Gastroesophageal sphincter (tissue), 4 donors: Measurements from ENCODE around the gene LDLRAD3. TPM values are rescaled to one million over a fixed set of nuclear protein-coding genes. Genes with fewer than 3 reads are reported as not detected.

Source experiments
- ATAC-seq: fragments of 150-250 bp; one replicate; pipeline ENCODE4 v1.9.1; 2016; ENCODE audit warnings: mild to moderate bottlenecking, moderate library complexity
- H3K27ac ChIP-seq, 4 donors: fragments of 200-600 bp; sonication (generic) in 3 of 4; 1 replicate in 3 of 4; 2 replicates in 1 of 4; pipeline ENCODE4 v1.5.1; 2016 to 2019
- H3K27me3 ChIP-seq: fragments of 200-600 bp; sonication (generic); one replicate; pipeline ENCODE4 v1.5.1; 2019
- H3K36me3 ChIP-seq, 2 donors: fragments of 200-600 bp; sonication (generic); one replicate each; pipeline ENCODE4 v1.5.1; 2019; ENCODE audit warnings: control low read depth in 1 of 2
- H3K4me1 ChIP-seq, 3 donors: fragments of 200-600 bp; sonication (generic); 1 replicate in 2 of 3; 2 replicates in 1 of 3; pipeline ENCODE4 v1.5.1; 2016 to 2019; ENCODE audit warnings: control low read depth in 2 of 3
- H3K4me3 ChIP-seq, 2 donors: fragments of 200-600 bp; sonication (generic); one replicate each; pipeline ENCODE4 v1.5.1; 2019; ENCODE audit warnings: mild to moderate bottlenecking in 1 of 2, moderate library complexity in 1 of 2
- H3K9me3 ChIP-seq, 3 donors: fragments of 200-600 bp; sonication (generic); one replicate each; pipeline ENCODE4 v1.5.1; 2017 to 2019; ENCODE audit warnings: control low read depth in 2 of 3
- EP300 ChIP-seq: sonication (generic); formaldehyde crosslinking; IDR thresholded peaks from one replicate; pipeline ENCODE4 v1.6.1; 2017; ENCODE audit warnings: antibody characterized with exemption, mild to moderate bottlenecking
- POLR2A ChIP-seq, 2 donors: fragments of 450-650 bp; IDR thresholded peaks; one replicate each; pipeline ENCODE4 v1.6.1; 2017; ENCODE audit warnings: antibody characterized with exemption in 2 of 2, mild to moderate bottlenecking in 2 of 2, moderate library complexity in 1 of 2
- POLR2AphosphoS5 ChIP-seq: sonication (generic); formaldehyde crosslinking; IDR thresholded peaks from one replicate; pipeline ENCODE4 v1.6.1; 2017; ENCODE audit warnings: antibody characterized with exemption
- WGBS, 2 donors: methylation state at CpG; one replicate each; pipeline ENCODE4 v1.1.5; 2018; ENCODE audit warnings: low coverage in 1 of 2; 5-methylcytosine and 5-hydroxymethylcytosine counted together
- total RNA-seq, 4 donors: library from RNA; depleted of rRNA; stranded (reverse); fragments of >200 nt; gene quantifications; one replicate each; pipeline ENCODE4 v1.1.0, GENCODE V29; 2016
- TF ChIP-seq, protein P1 (sequence below), 4 experiments: fragments of 200-600 bp in 2 of 4; fragments of 450-650 bp in 2 of 4; sonication (generic) in 1 of 4; IDR thresholded peaks; one replicate each; pipeline ENCODE4 v1.5.1; 2017 to 2019; ENCODE audit warnings: antibody characterized with exemption in 4 of 4, mild to moderate bottlenecking in 2 of 4, moderate library complexity in 2 of 4

The LDLRAD3 gene
- total RNA-seq, 4 donors from 2014 or later: 4.0 to 8.9 (median 7.2) TPM

DNA sequence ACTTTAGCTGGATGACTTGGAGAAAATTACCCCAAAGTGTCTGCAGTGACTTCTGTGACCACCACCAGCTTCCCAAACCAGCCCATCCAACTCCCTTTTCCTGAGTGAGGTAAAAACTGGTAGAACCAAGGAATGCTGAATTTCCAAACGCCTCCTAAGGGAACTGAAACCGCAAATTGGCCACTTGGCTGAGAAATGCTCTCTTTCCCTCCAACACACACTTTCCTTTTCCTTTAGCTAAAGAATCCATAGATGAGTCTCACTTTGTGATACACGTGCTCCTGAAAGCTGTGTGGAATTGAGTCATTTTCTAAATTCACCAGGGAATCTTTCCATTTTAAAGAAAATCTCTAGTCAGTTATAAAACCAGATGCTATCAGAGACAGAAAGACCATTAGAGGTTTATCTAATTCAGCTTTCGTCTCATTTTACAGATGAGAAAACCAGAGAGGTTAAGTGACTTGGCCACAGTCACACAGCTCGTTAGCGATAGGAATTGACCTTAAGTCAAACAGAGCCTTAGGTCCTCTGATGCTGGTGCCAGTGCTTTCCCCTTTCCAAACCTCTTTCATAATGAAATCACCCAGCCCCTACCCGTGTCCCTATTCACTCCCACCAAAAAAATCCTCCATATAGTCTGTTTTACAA lies 208.2 kb downstream of the LDLRAD3 start:
- Histone ChIP-seq H3K27ac (no peak overlapping the region), H3K27me3 (no peaks in the 10 kb centered on the region), H3K36me3 (no peaks in the 10 kb centered on the region), H3K9me3 (no peaks in the 10 kb centered on the region), H3K4me3 (no peak overlapping the region), H3K4me1 (peaks cover 0 to 34% (median 3%) of the 10 kb centered on the region in 3 donors)
- TF ChIP-seq POLR2AphosphoS5 (no peak), POLR2A (IDR thresholded peaks at IDR 0.05) (no peak), EP300 (no peak)
- TF ChIP-seq, protein P1, sequence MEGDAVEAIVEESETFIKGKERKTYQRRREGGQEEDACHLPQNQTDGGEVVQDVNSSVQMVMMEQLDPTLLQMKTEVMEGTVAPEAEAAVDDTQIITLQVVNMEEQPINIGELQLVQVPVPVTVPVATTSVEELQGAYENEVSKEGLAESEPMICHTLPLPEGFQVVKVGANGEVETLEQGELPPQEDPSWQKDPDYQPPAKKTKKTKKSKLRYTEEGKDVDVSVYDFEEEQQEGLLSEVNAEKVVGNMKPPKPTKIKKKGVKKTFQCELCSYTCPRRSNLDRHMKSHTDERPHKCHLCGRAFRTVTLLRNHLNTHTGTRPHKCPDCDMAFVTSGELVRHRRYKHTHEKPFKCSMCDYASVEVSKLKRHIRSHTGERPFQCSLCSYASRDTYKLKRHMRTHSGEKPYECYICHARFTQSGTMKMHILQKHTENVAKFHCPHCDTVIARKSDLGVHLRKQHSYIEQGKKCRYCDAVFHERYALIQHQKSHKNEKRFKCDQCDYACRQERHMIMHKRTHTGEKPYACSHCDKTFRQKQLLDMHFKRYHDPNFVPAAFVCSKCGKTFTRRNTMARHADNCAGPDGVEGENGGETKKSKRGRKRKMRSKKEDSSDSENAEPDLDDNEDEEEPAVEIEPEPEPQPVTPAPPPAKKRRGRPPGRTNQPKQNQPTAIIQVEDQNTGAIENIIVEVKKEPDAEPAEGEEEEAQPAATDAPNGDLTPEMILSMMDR (IDR thresholded peaks at IDR 0.05): no peak
- WGBS, 2 donors: 87% methylated on average over 7 of the region's 7 CpGs
- ATAC-seq: no peak

DNA sequence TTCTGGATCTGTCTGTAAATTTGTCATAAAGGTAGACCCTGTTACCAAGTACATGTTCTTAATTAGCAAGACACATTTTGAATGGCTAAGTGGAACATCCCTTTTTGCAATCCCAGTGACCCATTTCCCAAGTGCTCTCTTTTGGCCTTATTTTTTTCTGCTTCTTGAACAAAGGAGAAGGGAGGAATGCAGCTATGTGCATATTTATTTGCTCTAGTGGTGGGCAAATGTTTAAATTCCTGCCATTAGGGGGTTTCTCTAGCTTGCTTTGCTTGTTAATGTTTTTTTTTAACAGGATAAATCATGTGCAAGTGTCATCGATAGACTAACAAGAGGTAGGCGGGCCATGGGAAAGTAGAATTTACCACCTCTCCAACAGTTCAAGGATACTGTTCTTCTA lies 209.7 kb downstream of the LDLRAD3 start:
- Histone ChIP-seq H3K27ac (no peak overlapping the region), H3K4me3 (no peak overlapping the region), H3K36me3 (no peaks in the 10 kb centered on the region), H3K27me3 (no peaks in the 10 kb centered on the region), H3K9me3 (no peaks in the 10 kb centered on the region), H3K4me1 (peaks cover 0 to 34% (median 4%) of the 10 kb centered on the region in 3 donors)
- no peak for TF ChIP-seq EP300
- TF ChIP-seq, protein P1 (IDR thresholded peaks at IDR 0.05): no peak
- no peak for TF ChIP-seq POLR2A (IDR thresholded peaks at IDR 0.05)
- TF ChIP-seq POLR2AphosphoS5: no peak
- ATAC-seq: no peak
- 90 to 97% methylated on average over 2 of the region's 2 CpGs for WGBS, 2 donors

GRCh38 chr11:36155124-36155561 lies 211.3 kb downstream of the LDLRAD3 start:
- 47 to 59% methylated on average over 6 to 8 of the region's 8 CpGs for WGBS, 2 donors

DNA sequence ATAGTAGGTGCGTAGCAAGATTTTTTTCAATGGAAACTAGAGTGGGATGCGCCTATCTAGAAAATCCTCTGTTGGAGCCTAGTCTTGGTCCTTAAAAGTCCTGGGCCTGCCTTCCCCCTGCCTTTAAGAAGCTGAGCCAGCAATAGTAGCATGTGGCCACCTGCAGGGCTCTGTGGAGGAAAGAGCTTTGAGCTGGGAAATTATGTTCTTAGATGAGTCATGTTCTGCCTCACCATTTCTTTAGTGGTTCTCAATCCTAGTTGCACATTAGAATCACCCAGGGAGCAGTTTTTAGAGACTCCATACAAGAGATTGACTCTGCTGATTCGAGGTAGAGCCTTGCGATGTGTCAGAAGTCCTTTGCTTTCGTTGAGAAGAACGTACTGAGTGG lies 211.9 kb downstream of the LDLRAD3 start:
- TF ChIP-seq POLR2A (IDR thresholded peaks at IDR 0.05) (no peak), EP300 (no peak), POLR2AphosphoS5 (no peak)
- TF ChIP-seq, protein P1 (IDR thresholded peaks at IDR 0.05): no peak
- Histone ChIP-seq H3K4me3 (no peak overlapping the region), H3K9me3 (no peaks in the 10 kb centered on the region), H3K27ac (peak overlapping the region in 2 of 4 donors; percentile 17 to 41), H3K4me1 (peaks cover 0 to 23% (median 4%) of the 10 kb centered on the region in 3 donors), H3K36me3 (no peaks in the 10 kb centered on the region), H3K27me3 (no peaks in the 10 kb centered on the region)
- ATAC-seq: no peak
- 71% methylated on average over 6 of the region's 6 CpGs; no CpG with 5 or more reads in 1 of the 2 donors for WGBS, 2 donors

More at GRCh38 chr11:36155124-36155561, 211.3 kb downstream of the LDLRAD3 start:
- peaks cover 0 to 24% (median 4%) of the 10 kb centered on the region in 3 donors for H3K4me1 ChIP-seq
- H3K27me3 ChIP-seq: no peaks in the 10 kb centered on the region
- H3K9me3 ChIP-seq: no peaks in the 10 kb centered on the region
- no peaks in the 10 kb centered on the region for H3K36me3 ChIP-seq
- peak overlapping the region in 2 of 4 donors; percentile 17 to 41 for H3K27ac ChIP-seq
- no peak for ATAC-seq
- no peak overlapping the region for H3K4me3 ChIP-seq
- TF ChIP-seq, protein P1 (IDR thresholded peaks at IDR 0.05): no peak
- TF ChIP-seq POLR2A (IDR thresholded peaks at IDR 0.05) (no peak), POLR2AphosphoS5 (no peak), EP300 (no peak)
